Keratinocyte (primary cell): ENCODE results near the gene REEP6. TPM values are rescaled to one million over a fixed set of nuclear protein-coding genes. Genes with fewer than 3 reads are reported as not detected.

Experiments used
- DNase-seq: peaks from one replicate; pipeline ENCODE4 v3.0.0-alpha.2; 2011; ENCODE audit warnings: low read depth, missing footprints, low spot score
- FAIRE-seq: peaks from 2 replicates; lab custom pipeline; 2011; peaks lifted over from hg19 to GRCh38; lab: Jason Lieb, UNC
- H2AFZ ChIP-seq: 2 replicates; pipeline ENCODE4 v1.6.0; 2012; ENCODE audit warnings: low read length, control low read depth, inconsistent platforms; ENCODE audit not compliant: control insufficient read depth
- H3K27ac ChIP-seq: 2 replicates; pipeline ENCODE4 v1.5.1; 2011; ENCODE audit warnings: low read length; ENCODE audit not compliant: control insufficient read depth, insufficient read depth
- H3K27me3 ChIP-seq: 3 replicates; pipeline ENCODE4 v1.6.0; 2011; ENCODE audit warnings: low read length; ENCODE audit not compliant: control insufficient read depth, insufficient read depth; ENCODE audit errors: extremely low read depth
- H3K36me3 ChIP-seq, 2 experiments: 2 replicates in 1 of 2; 3 replicates in 1 of 2; pipeline ENCODE4 v1.5.1; 2011; ENCODE audit warnings: low read length in 2 of 2, mild to moderate bottlenecking in 1 of 2; ENCODE audit not compliant: control insufficient read depth in 2 of 2, insufficient read depth in 2 of 2; ENCODE audit errors: extremely low read depth in 1 of 2
- H3K4me1 ChIP-seq: 3 replicates; pipeline ENCODE4 v1.5.1; 2011; ENCODE audit warnings: low read length; ENCODE audit not compliant: control insufficient read depth, insufficient read depth; ENCODE audit errors: extremely low read depth
- H3K4me2 ChIP-seq: 3 replicates; pipeline ENCODE4 v1.6.0; 2011; ENCODE audit warnings: low read depth, low read length; ENCODE audit not compliant: control insufficient read depth, insufficient read depth; ENCODE audit errors: extremely low read depth
- H3K4me3 ChIP-seq, 3 experiments: fragments of 200-600 bp in 1 of 3; sonication (generic) in 1 of 3; 2 replicates in 2 of 3; 3 replicates in 1 of 3; pipeline ENCODE4 v1.5.1; 2011 to 2016; ENCODE audit warnings: low read length in 3 of 3, mild to moderate bottlenecking in 3 of 3, control low read depth in 2 of 3, inconsistent platforms in 1 of 3, low read depth in 1 of 3, mixed read lengths in 1 of 3, mixed run types in 1 of 3, moderate library complexity in 1 of 3; ENCODE audit not compliant: control insufficient read depth in 2 of 3, insufficient read depth in 2 of 3; ENCODE audit errors: extremely low read depth in 1 of 3
- H3K79me2 ChIP-seq: 2 replicates; pipeline ENCODE4 v1.6.0; 2012; ENCODE audit warnings: low read length; ENCODE audit not compliant: control insufficient read depth, insufficient read depth
- H3K9ac ChIP-seq: 3 replicates; pipeline ENCODE4 v1.6.0; 2011; ENCODE audit warnings: low read length; ENCODE audit not compliant: control insufficient read depth, insufficient read depth; ENCODE audit errors: extremely low read depth
- H3K9me1 ChIP-seq: 3 replicates; pipeline ENCODE4 v1.6.0; 2011; ENCODE audit warnings: low read length; ENCODE audit not compliant: control insufficient read depth, insufficient read depth; ENCODE audit errors: extremely low read depth
- H3K9me3 ChIP-seq: 2 replicates; pipeline ENCODE4 v1.5.1; 2012; ENCODE audit warnings: low read depth, low read length; ENCODE audit not compliant: control insufficient read depth
- H4K20me1 ChIP-seq: 3 replicates; pipeline ENCODE4 v1.6.0; 2011; ENCODE audit warnings: low read length; ENCODE audit not compliant: control insufficient read depth, insufficient read depth; ENCODE audit errors: extremely low read depth
- CTCF ChIP-seq, 3 experiments: IDR thresholded peaks in 1 of 3; conservative IDR thresholded peaks in 1 of 3; optimal IDR thresholded peaks in 1 of 3; 2 replicates in 2 of 3; 3 replicates in 1 of 3; pipeline versions ENCODE3 to v1.5.1; 2011; ENCODE audit warnings: low read length in 3 of 3, mild to moderate bottlenecking in 3 of 3, moderate library complexity in 2 of 3, control low read depth in 1 of 3, inconsistent platforms in 1 of 3; ENCODE audit not compliant: insufficient read depth in 2 of 3; ENCODE audit errors: extremely low read depth in 1 of 3
- EZH2 ChIP-seq: IDR thresholded peaks from one replicate; pipeline ENCODE4 v1.6.1; 2012; ENCODE audit warnings: inconsistent platforms, mild to moderate bottlenecking, low read length, moderate library complexity
- dilution Hi-C: fragments of 300-500 bp; cut with MboI; formaldehyde crosslinking; loops from one replicate; pipeline ENCODE4 v1.7.0; 2020; ENCODE audit warnings: low sequenced_read_pairs; ENCODE audit not compliant: extremely low pct_ligation_motif_present
- polyA plus RNA-seq, 5 experiments: library from polyadenylated mRNA; depleted of rRNA in 3 of 5; stranded (reverse) in 3 of 5; stranded (forward) in 1 of 5; unstranded in 1 of 5; fragments of >200 nt; gene quantifications; 1 replicate in 1 of 5; 2 replicates in 3 of 5; 3 replicates in 1 of 5; pipeline versions ENCODE4 v1.2.1 to v1.2.3, GENCODE V29; 2011 to 2012; ENCODE audit warnings: missing spikeins in 2 of 5, low read depth in 1 of 5, low replicate concordance in 1 of 5

Gene REEP6
- polyA plus RNA-seq, 1 donor (not counting 4 experiments of a cell fraction or from before 2014, with no cell fraction given): 1.2 TPM

GRCh38 chr19:1483979-1484428 is 7.0 kb upstream of the REEP6 start:
- no peaks in the 10 kb centered on the region for H4K20me1 ChIP-seq
- no peaks in the 10 kb centered on the region for H3K36me3 ChIP-seq
- H3K9me3 ChIP-seq: no peaks in the 10 kb centered on the region
- H3K27ac ChIP-seq: no peak overlapping the region
- no peak overlapping the region for H3K4me2 ChIP-seq
- H3K9me1 ChIP-seq: no peaks in the 10 kb centered on the region
- no peak overlapping the region for H3K9ac ChIP-seq
- dilution Hi-C loops: no loop called here
- H3K27me3 ChIP-seq: no peaks in the 10 kb centered on the region
- no peak for FAIRE-seq
- H3K4me1 ChIP-seq: peaks cover 4% of the 10 kb centered on the region
- H2AFZ ChIP-seq: no peak overlapping the region
- TF ChIP-seq CTCF (optimal IDR thresholded peaks at IDR 0.05 in 1 of 3, IDR thresholded peaks at IDR 0.05 in 1 of 3, conservative IDR thresholded peaks at IDR 0.05 in 1 of 3; ENCODE audit: extremely low read depth in 1 of 3, insufficient read depth in 2 of 3, low read length in 3 of 3): no peak
- TF ChIP-seq EZH2: no peak
- H3K4me3 ChIP-seq: no peak overlapping the region
- H3K79me2 ChIP-seq: no peaks in the 10 kb centered on the region
- no peak for DNase-seq

GRCh38 chr19:1486720-1487575 is 4.0 kb upstream of the REEP6 start:
- FAIRE-seq: no peak
- H3K4me2 ChIP-seq: no peak overlapping the region
- dilution Hi-C loops: no loop called here
- H3K9me1 ChIP-seq: no peaks in the 10 kb centered on the region
- no peak overlapping the region for H3K9ac ChIP-seq
- no peak overlapping the region for H3K27ac ChIP-seq
- no peaks in the 10 kb centered on the region for H3K9me3 ChIP-seq
- no peaks in the 10 kb centered on the region for H3K27me3 ChIP-seq
- peaks cover 7% of the 10 kb centered on the region for H3K4me1 ChIP-seq
- no peak for DNase-seq
- H3K4me3 ChIP-seq: no peak overlapping the region
- H3K79me2 ChIP-seq: no peaks in the 10 kb centered on the region
- H3K36me3 ChIP-seq: no peaks in the 10 kb centered on the region
- TF ChIP-seq EZH2 (no peak), CTCF (optimal IDR thresholded peaks at IDR 0.05 in 1 of 3, IDR thresholded peaks at IDR 0.05 in 1 of 3, conservative IDR thresholded peaks at IDR 0.05 in 1 of 3; ENCODE audit: extremely low read depth in 1 of 3, insufficient read depth in 2 of 3, low read length in 3 of 3) (no peak)
- no peaks in the 10 kb centered on the region for H4K20me1 ChIP-seq
- no peak overlapping the region for H2AFZ ChIP-seq
